Stimulated activated CD4-positive, alpha-beta T cell treated with anti-CD3 and anti-CD28 coated beads, Interleukin-4, amount 100 ng/mL, for 4 hours (primary cell): Measurements from ENCODE around the gene KMT2E.
"Not testable (repeated sequence)": the region's sequence is repeated elsewhere in the genome, so short reads cannot be mapped to it uniquely, and the experiment has no call there.

Source experiments
- DNase-seq, 2 experiments: peaks; one replicate each; pipeline ENCODE4 v3.0.0-alpha.2; 2020

Gene KMT2E

GRCh38 chr7:105013816-105014692, at the start of gene KMT2E:
KMT2E (plus strand) TSS chr7:105014205; CDS start chr7:105040953, 26,748 bp downstream.
- DNase-seq: peak; percentile 89

- DNase-seq: no peak
These were observed 49.3 kb upstream of the KMT2E start for GRCh38 chr7:104964626-104965236.

GRCh38 chr7:104966022-104966421, 48.0 kb upstream of the KMT2E start:
- DNase-seq: no peak

GRCh38 chr7:104967088-104967487, 46.9 kb upstream of the KMT2E start:
- no peak for DNase-seq

GRCh38 chr7:104967595-104967994, 46.4 kb upstream of the KMT2E start:
- no peak for DNase-seq

- no peak for DNase-seq
These were observed 45.4 kb upstream of the KMT2E start for GRCh38 chr7:104968648-104969047.

GRCh38 chr7:104969183-104969582, 44.8 kb upstream of the KMT2E start:
- DNase-seq: no peak

GRCh38 chr7:104971290-104972071, 42.5 kb upstream of the KMT2E start:
- DNase-seq: no peak

GRCh38 chr7:104972500-104972899, 41.5 kb upstream of the KMT2E start:
- no peak for DNase-seq

GRCh38 chr7:104973227-104973626, 40.8 kb upstream of the KMT2E start:
- DNase-seq: no peak

- no peak for DNase-seq
These were observed 40.0 kb upstream of the KMT2E start for GRCh38 chr7:104973909-104974415.

- not testable (repeated sequence) for DNase-seq
These were observed 38.5 kb upstream of the KMT2E start for GRCh38 chr7:104975553-104975952.

- no peak for DNase-seq
These were observed 36.9 kb upstream of the KMT2E start for GRCh38 chr7:104976966-104977636.

GRCh38 chr7:104978460-104978859, 35.5 kb upstream of the KMT2E start:
- no peak for DNase-seq

- no peak for DNase-seq
These were observed 34.7 kb upstream of the KMT2E start for GRCh38 chr7:104979167-104979841.

GRCh38 chr7:104980440-104980839, 33.6 kb upstream of the KMT2E start:
- no peak for DNase-seq

GRCh38 chr7:104980841-104981671, 32.9 kb upstream of the KMT2E start:
- DNase-seq: no peak

- DNase-seq: no peak
These were observed 32.4 kb upstream of the KMT2E start for GRCh38 chr7:104981672-104982037.

- no peak for DNase-seq
These were observed 31.5 kb upstream of the KMT2E start for GRCh38 chr7:104982308-104983075.

- no peak for DNase-seq
These were observed 30.9 kb upstream of the KMT2E start for GRCh38 chr7:104983076-104983577.
